ENCODE measurements around the gene DNAH3. TPM values are rescaled to one million over a fixed set of nuclear protein-coding genes. Genes with fewer than 3 reads are reported as not detected.

Gene DNAH3
- total RNA-seq, 1 experiment from 2014 or later, result 0.90 TPM

GRCh38 chr16:20883554-20884239, 266.9 kb downstream of the DNAH3 start:
- Histone ChIP-seq H3K36me3 (replicated peaks; ENCODE audit: control insufficient read depth, insufficient read depth, low read length) (no peaks in the 10 kb centered on the region), H3K27me3 (ENCODE audit: control insufficient read depth, insufficient read depth, low read length) (no peaks in the 10 kb centered on the region), H3K4me3 (ENCODE audit: insufficient read depth, low read depth, low read length) (no peak overlapping the region)
- no peak for DNase-seq

Other genes starting within 250 kb of the DNAH3 start
- gene LDAF1, start 7.8 kb upstream of the DNAH3 start, total RNA-seq (2014; rRNA removed; shearing (Covaris generic)), result 25.5 and 27.3 TPM in 2 replicates
- not detected in 2 replicates for gene ZP2, start 60.7 kb upstream of the DNAH3 start, total RNA-seq (2014; rRNA removed; shearing (Covaris generic))
- gene ANKS4B, start 82.9 kb upstream of the DNAH3 start, total RNA-seq (2014; rRNA removed; shearing (Covaris generic)), result not detected in 2 replicates
- gene CRYM, start 127.4 kb upstream of the DNAH3 start, total RNA-seq (2014; rRNA removed; shearing (Covaris generic)), result 7.1 and 7.6 TPM in 2 replicates

All from H7 (cell line).